Fibroblast of lung (primary cell): ENCODE measurements around the gene ELP2.

Experiments used
- CTCF ChIP-seq, 2 donors: IDR thresholded peaks in 1 of 2; conservative IDR thresholded peaks in 1 of 2; 1 replicate in 1 of 2; 2 replicates in 1 of 2; pipeline ENCODE4 v1.5.1; 2011 to 2012; ENCODE audit warnings: low read length in 2 of 2, control low read depth in 1 of 2, inconsistent platforms in 1 of 2, low read depth in 1 of 2, mild to moderate bottlenecking in 1 of 2
- EZH2 ChIP-seq: IDR thresholded peaks from 2 replicates; pipeline ENCODE4 v1.5.1; 2012; ENCODE audit warnings: low read length, control low read depth, mild to moderate bottlenecking; ENCODE audit errors: missing control alignments

- TF ChIP-seq CTCF (conservative IDR thresholded peaks at IDR 0.05 in 1 of 2, IDR thresholded peaks at IDR 0.05 in 1 of 2; ENCODE audit: low read depth in 1 of 2, low read length in 2 of 2) (no peak), EZH2 (no peak)
Measured at GRCh38 chr18:36132756-36133155, 3.1 kb downstream of the ELP2 start.
